KOPT-K1 (cell line): ENCODE results near the gene FGGY.
"Not testable (repeated sequence)": the region's sequence is repeated elsewhere in the genome, so short reads cannot be mapped to it uniquely, and the experiment has no call there.

Experiments used
- H3K27ac ChIP-seq: fragments of 200-600 bp; sonication (generic); 2 replicates; pipeline ENCODE4 v1.5.1; 2016; ENCODE audit warnings: antibody characterized with exemption, mild to moderate bottlenecking, low read depth, low read length; ENCODE audit not compliant: poor library complexity, severe bottlenecking
- H3K36me3 ChIP-seq: fragments of 200-600 bp; sonication (generic); 2 replicates; pipeline ENCODE4 v1.5.1; 2017; ENCODE audit warnings: antibody characterized with exemption, mild to moderate bottlenecking, low read length, moderate library complexity; ENCODE audit not compliant: insufficient read depth
- H3K9me3 ChIP-seq: fragments of 200-600 bp; sonication (generic); 2 replicates; pipeline ENCODE4 v1.5.1; 2017; ENCODE audit warnings: antibody characterized with exemption, low read length, mild to moderate bottlenecking; ENCODE audit not compliant: insufficient read depth, poor library complexity, severe bottlenecking

FGGY gene

GRCh38 chr1:59481881-59482505 is 185.1 kb downstream of the FGGY start:
- Histone ChIP-seq H3K36me3 (no peaks in the 10 kb centered on the region), H3K9me3 (no peaks in the 10 kb centered on the region), H3K27ac (no peak overlapping the region)

GRCh38 chr1:59482986-59483385 is 186.1 kb downstream of the FGGY start:
- H3K9me3 ChIP-seq, result no peaks in the 10 kb centered on the region
- no peaks in the 10 kb centered on the region for H3K36me3 ChIP-seq
- H3K27ac ChIP-seq, result no peak overlapping the region

- no peaks in the 10 kb centered on the region for H3K9me3 ChIP-seq
- H3K27ac ChIP-seq, result no peak overlapping the region
- H3K36me3 ChIP-seq, result no peaks in the 10 kb centered on the region
Observed at GRCh38 chr1:59484096-59484495, 187.2 kb downstream of the FGGY start.

- H3K27ac ChIP-seq, result no peak overlapping the region
- H3K9me3 ChIP-seq, result no peaks in the 10 kb centered on the region
- H3K36me3 ChIP-seq, result no peaks in the 10 kb centered on the region
Observed at GRCh38 chr1:59485171-59485570, 188.3 kb downstream of the FGGY start.

- Histone ChIP-seq H3K27ac (no peak overlapping the region), H3K36me3 (no peaks in the 10 kb centered on the region)
Observed at GRCh38 chr1:59485949-59486348, 189.1 kb downstream of the FGGY start.

GRCh38 chr1:59486615-59487014 is 189.7 kb downstream of the FGGY start:
- no peaks in the 10 kb centered on the region for H3K36me3 ChIP-seq
- H3K9me3 ChIP-seq, result no peaks in the 10 kb centered on the region
- H3K27ac ChIP-seq, result no peak overlapping the region

More at GRCh38 chr1:59485949-59486348, 189.1 kb downstream of the FGGY start:
- no peaks in the 10 kb centered on the region for H3K9me3 ChIP-seq

- no peaks in the 10 kb centered on the region for H3K9me3 ChIP-seq
- no peaks in the 10 kb centered on the region for H3K36me3 ChIP-seq
- no peak overlapping the region for H3K27ac ChIP-seq
Observed at GRCh38 chr1:59487335-59488031, 190.6 kb downstream of the FGGY start.

- Histone ChIP-seq H3K9me3 (no peaks in the 10 kb centered on the region), H3K27ac (no peak overlapping the region), H3K36me3 (no peaks in the 10 kb centered on the region)
Observed at GRCh38 chr1:59492500-59492899, 195.6 kb downstream of the FGGY start.

GRCh38 chr1:59494145-59494833 is 197.4 kb downstream of the FGGY start:
- H3K9me3 ChIP-seq, result no peaks in the 10 kb centered on the region
- no peak overlapping the region for H3K27ac ChIP-seq
- H3K36me3 ChIP-seq, result no peaks in the 10 kb centered on the region

GRCh38 chr1:59496156-59496555 is 199.3 kb downstream of the FGGY start:
- H3K27ac ChIP-seq, H3K9me3 ChIP-seq: not testable (repeated sequence)

GRCh38 chr1:59497616-59498015 is 200.7 kb downstream of the FGGY start:
- Histone ChIP-seq H3K9me3 (no peaks in the 10 kb centered on the region), H3K36me3 (no peaks in the 10 kb centered on the region), H3K27ac (no peak overlapping the region)

More at GRCh38 chr1:59496156-59496555, 199.3 kb downstream of the FGGY start:
- H3K36me3 ChIP-seq, result not testable (repeated sequence)

- no peak overlapping the region for H3K27ac ChIP-seq
- H3K9me3 ChIP-seq, result no peaks in the 10 kb centered on the region
- H3K36me3 ChIP-seq, result no peaks in the 10 kb centered on the region
Observed at GRCh38 chr1:59498640-59499039, 201.7 kb downstream of the FGGY start.

GRCh38 chr1:59499273-59499942 is 202.5 kb downstream of the FGGY start:
- Histone ChIP-seq H3K36me3 (no peaks in the 10 kb centered on the region), H3K9me3 (no peaks in the 10 kb centered on the region), H3K27ac (no peak overlapping the region)

GRCh38 chr1:59499943-59500569 is 203.2 kb downstream of the FGGY start:
- Histone ChIP-seq H3K27ac (no peak overlapping the region), H3K9me3 (no peaks in the 10 kb centered on the region)

More at GRCh38 chr1:59499943-59500569, 203.2 kb downstream of the FGGY start:
- no peaks in the 10 kb centered on the region for H3K36me3 ChIP-seq
